ENCODE measurements around the gene SMYD5. TPM values are rescaled to one million over a fixed set of nuclear protein-coding genes. Genes with fewer than 3 reads are reported as not detected.

SMYD5 gene
- total and polyA plus RNA-seq, 2 donors from 2014 or later = 20.8 to 23.5 TPM

DNA sequence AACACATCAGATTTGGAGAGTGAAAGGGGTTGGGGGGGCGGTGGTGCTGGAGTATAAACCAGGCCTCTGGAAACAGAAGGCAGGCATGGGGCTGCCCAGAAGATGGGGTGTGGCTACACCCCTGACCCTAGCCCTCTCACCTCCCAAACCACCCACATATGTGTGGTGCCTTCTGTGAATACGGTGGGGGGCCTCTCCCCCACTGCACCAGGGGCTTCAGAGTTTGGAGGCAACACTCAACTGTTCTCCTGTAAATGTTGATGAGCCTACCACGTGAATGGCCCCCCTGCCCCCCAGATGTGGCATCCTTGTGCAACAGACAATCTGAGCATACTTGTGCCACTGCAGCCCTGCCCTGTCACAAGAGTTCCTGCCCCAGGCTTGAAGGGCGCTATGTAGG is 50.7 kb downstream of the SMYD5 start:
- DNase-seq (no peak), FAIRE-seq (no peak)
- Histone ChIP-seq H3K4me1 (ENCODE audit: control insufficient read depth in 2 of 3, insufficient read depth in 2 of 3, low read depth in 1 of 3, low read length in 3 of 3) (peaks cover 0 to 6% (median 0%) of the 10 kb centered on the region in 3 donors), H3K9me3 (ENCODE audit: control insufficient read depth in 2 of 3, insufficient read depth in 1 of 3, low read length in 3 of 3) (no peaks in the 10 kb centered on the region), H3K27me3 (ENCODE audit: control insufficient read depth, insufficient read depth, low read length) (peaks cover 16% of the 10 kb centered on the region), H3K36me3 (ENCODE audit: control insufficient read depth in 2 of 3, insufficient read depth in 3 of 3, low read length in 3 of 3) (no peaks in the 10 kb centered on the region), H3K4me3 (ENCODE audit: low read length in 3 of 3) (no peak overlapping the region), H3K9ac (ENCODE audit: low read length in 3 of 3) (no peak overlapping the region), H3K27ac (ENCODE audit: low read depth in 2 of 2, low read length in 2 of 2) (no peak overlapping the region)
- TF ChIP-seq, protein P1, sequence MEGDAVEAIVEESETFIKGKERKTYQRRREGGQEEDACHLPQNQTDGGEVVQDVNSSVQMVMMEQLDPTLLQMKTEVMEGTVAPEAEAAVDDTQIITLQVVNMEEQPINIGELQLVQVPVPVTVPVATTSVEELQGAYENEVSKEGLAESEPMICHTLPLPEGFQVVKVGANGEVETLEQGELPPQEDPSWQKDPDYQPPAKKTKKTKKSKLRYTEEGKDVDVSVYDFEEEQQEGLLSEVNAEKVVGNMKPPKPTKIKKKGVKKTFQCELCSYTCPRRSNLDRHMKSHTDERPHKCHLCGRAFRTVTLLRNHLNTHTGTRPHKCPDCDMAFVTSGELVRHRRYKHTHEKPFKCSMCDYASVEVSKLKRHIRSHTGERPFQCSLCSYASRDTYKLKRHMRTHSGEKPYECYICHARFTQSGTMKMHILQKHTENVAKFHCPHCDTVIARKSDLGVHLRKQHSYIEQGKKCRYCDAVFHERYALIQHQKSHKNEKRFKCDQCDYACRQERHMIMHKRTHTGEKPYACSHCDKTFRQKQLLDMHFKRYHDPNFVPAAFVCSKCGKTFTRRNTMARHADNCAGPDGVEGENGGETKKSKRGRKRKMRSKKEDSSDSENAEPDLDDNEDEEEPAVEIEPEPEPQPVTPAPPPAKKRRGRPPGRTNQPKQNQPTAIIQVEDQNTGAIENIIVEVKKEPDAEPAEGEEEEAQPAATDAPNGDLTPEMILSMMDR (IDR thresholded peaks at IDR 0.05; ENCODE audit: borderline replicate concordance, extremely low read depth, insufficient read depth) = no peak
- intact Hi-C loops (cut with DNase I) = no loop called here

DNA sequence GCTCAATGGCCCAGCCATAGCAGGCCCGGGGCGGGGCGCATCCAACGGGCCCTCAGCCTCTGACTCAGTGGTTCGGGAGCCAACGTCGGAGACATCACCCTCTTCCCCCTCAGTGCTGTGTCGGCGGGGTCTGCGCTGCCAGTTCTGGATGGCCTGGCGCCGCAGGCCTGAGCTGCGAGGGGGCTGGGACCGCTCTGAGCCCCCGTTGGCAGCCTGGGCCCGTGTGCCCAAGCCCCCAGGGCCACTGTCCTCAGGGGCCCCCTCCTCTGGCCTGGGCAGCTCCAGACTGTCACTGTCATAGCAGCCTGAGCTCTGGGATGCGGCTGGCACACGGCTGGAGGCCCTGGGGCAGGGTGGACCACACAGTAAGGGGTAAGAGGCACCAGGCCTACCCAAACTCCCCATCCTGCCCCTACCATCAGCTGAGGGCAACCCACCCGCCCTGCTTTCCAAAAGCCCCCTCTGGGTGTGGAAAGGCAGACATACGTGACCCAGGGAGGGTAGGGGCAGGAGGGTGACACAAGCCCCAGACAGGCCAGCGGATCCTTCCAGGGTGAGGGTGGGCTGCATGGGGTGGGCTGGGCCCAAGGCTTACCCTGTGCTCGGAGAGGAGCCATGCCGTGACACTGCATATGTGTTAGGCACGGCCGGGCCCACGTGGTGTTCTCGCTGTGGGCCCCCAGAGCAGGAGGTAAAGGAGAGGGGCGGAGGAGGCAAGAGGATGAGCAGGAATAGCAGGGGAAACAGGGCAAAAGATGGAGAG is 51.4 kb downstream of the SMYD5 start:
- Histone ChIP-seq H3K27ac (ENCODE audit: low read depth in 2 of 2, low read length in 2 of 2) (no peak overlapping the region), H3K9me3 (ENCODE audit: control insufficient read depth in 2 of 3, insufficient read depth in 1 of 3, low read length in 3 of 3) (no peaks in the 10 kb centered on the region), H3K27me3 (ENCODE audit: control insufficient read depth, insufficient read depth, low read length) (peaks cover 18% of the 10 kb centered on the region), H3K4me3 (ENCODE audit: low read length in 3 of 3) (no peak overlapping the region), H3K36me3 (ENCODE audit: control insufficient read depth in 2 of 3, insufficient read depth in 3 of 3, low read length in 3 of 3) (no peaks in the 10 kb centered on the region), H3K4me1 (ENCODE audit: control insufficient read depth in 2 of 3, insufficient read depth in 2 of 3, low read depth in 1 of 3, low read length in 3 of 3) (peaks cover 0 to 6% (median 0%) of the 10 kb centered on the region in 3 donors), H3K9ac (ENCODE audit: low read length in 3 of 3) (no peak overlapping the region)
- no peak for DNase-seq
- FAIRE-seq = no peak
- TF ChIP-seq, protein P1 (IDR thresholded peaks at IDR 0.05; ENCODE audit: borderline replicate concordance, extremely low read depth, insufficient read depth) = no peak
- intact Hi-C loops (cut with DNase I) = no loop called here

DNA sequence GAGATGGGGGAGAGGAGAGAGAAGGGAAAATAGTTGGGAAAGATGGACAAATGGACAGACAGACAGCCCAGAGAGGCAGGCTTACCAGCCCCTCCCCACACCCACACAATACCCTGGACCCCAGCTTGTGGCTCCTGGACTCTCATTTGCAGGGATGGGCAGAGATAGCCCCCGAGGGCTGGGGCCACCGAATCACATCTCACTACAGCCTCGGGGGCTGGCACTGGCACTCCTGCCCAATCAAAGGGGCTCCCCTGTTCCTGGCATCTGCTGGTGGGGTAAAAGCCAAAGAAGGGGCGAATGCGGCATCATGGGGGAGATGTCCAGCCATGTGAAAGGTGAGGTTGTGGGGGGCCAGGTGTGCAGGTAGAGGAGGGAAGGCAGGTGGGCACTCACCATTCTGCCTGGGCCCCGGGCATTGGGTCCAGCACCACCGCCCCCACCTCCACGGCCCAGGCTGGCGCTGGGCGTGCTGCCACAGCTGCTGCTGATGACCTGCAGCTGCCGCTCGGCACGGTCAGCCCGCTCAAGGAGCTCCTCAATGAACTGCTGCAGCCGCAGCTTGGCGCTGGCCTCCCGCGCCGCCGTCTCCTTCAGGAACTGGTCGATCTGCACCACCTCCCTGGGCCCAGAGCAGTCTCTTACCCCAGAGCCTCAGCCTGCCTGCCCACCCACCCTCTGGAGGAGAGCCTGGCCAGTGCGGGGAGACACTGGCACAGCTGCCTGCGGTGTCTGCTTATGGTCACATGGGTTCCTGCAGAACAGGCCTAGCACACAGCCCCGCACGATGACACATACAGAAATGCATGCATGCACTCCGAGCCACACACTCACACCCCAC is 52.2 kb downstream of the SMYD5 start:
- Histone ChIP-seq H3K4me3 (ENCODE audit: low read length in 3 of 3) (no peak overlapping the region), H3K4me1 (ENCODE audit: control insufficient read depth in 2 of 3, insufficient read depth in 2 of 3, low read depth in 1 of 3, low read length in 3 of 3) (peaks cover 0 to 6% (median 0%) of the 10 kb centered on the region in 3 donors), H3K36me3 (ENCODE audit: control insufficient read depth in 2 of 3, insufficient read depth in 3 of 3, low read length in 3 of 3) (no peaks in the 10 kb centered on the region), H3K9ac (ENCODE audit: low read length in 3 of 3) (no peak overlapping the region), H3K27me3 (ENCODE audit: control insufficient read depth, insufficient read depth, low read length) (peaks cover 20% of the 10 kb centered on the region), H3K27ac (ENCODE audit: low read depth in 2 of 2, low read length in 2 of 2) (no peak overlapping the region), H3K9me3 (ENCODE audit: control insufficient read depth in 2 of 3, insufficient read depth in 1 of 3, low read length in 3 of 3) (no peaks in the 10 kb centered on the region)
- FAIRE-seq (no peak), DNase-seq (no peak)
- TF ChIP-seq, protein P1 (IDR thresholded peaks at IDR 0.05; ENCODE audit: borderline replicate concordance, extremely low read depth, insufficient read depth) = no peak
- intact Hi-C loops (cut with DNase I) = no loop called here
